ENCODE results near the gene IMMT. TPM values are rescaled to one million over a fixed set of nuclear protein-coding genes. Genes with fewer than 3 reads are reported as not detected.

Gene IMMT
- total RNA-seq, 1 donor from 2014 or later: 288 TPM

GRCh38 chr2:86150502-86150901, 44.8 kb downstream of the IMMT start:
- H3K27me3 ChIP-seq (ENCODE audit: low read depth): no peaks in the 10 kb centered on the region
- no peaks in the 10 kb centered on the region for H3K4me1 ChIP-seq
- H3K9me3 ChIP-seq (replicated peaks): no peaks in the 10 kb centered on the region
- intact Hi-C loops (cut with micrococcal nuclease): no loop called here
- TF ChIP-seq CTCF (IDR thresholded peaks at IDR 0.05; ENCODE audit: borderline replicate concordance): no peak
- no peak overlapping the region for H3K27ac ChIP-seq (replicated peaks)
- H3K36me3 ChIP-seq: peaks cover 92% of the 10 kb centered on the region
- H3K4me3 ChIP-seq: no peak overlapping the region
- no peak for DNase-seq

GRCh38 chr2:86147793-86148192, 47.5 kb downstream of the IMMT start:
- TF ChIP-seq CTCF (IDR thresholded peaks at IDR 0.05; ENCODE audit: borderline replicate concordance): no peak
- no peaks in the 10 kb centered on the region for H3K27me3 ChIP-seq (ENCODE audit: low read depth)
- no peaks in the 10 kb centered on the region for H3K4me1 ChIP-seq
- no peak for DNase-seq
- H3K4me3 ChIP-seq: no peak overlapping the region
- peaks cover 92% of the 10 kb centered on the region for H3K36me3 ChIP-seq
- H3K9me3 ChIP-seq (replicated peaks): no peaks in the 10 kb centered on the region
- intact Hi-C loops (cut with micrococcal nuclease): no loop called here
- no peak overlapping the region for H3K27ac ChIP-seq (replicated peaks)

GRCh38 chr2:86143926-86144685, 51.2 kb downstream of the IMMT start:
- TF ChIP-seq CTCF (IDR thresholded peaks at IDR 0.05; ENCODE audit: borderline replicate concordance): no peak
- H3K27ac ChIP-seq (replicated peaks): no peak overlapping the region
- DNase-seq: no peak
- peaks cover 7% of the 10 kb centered on the region for H3K4me1 ChIP-seq
- peaks cover 97% of the 10 kb centered on the region for H3K36me3 ChIP-seq
- H3K27me3 ChIP-seq (ENCODE audit: low read depth): no peaks in the 10 kb centered on the region
- intact Hi-C loops (cut with micrococcal nuclease): no loop called here
- H3K4me3 ChIP-seq: no peak overlapping the region
- no peaks in the 10 kb centered on the region for H3K9me3 ChIP-seq (replicated peaks)

- no peaks in the 10 kb centered on the region for H3K9me3 ChIP-seq (replicated peaks)
- intact Hi-C loops (cut with micrococcal nuclease): no loop called here
- TF ChIP-seq CTCF (IDR thresholded peaks at IDR 0.05; ENCODE audit: borderline replicate concordance): no peak
- DNase-seq: no peak
- H3K4me3 ChIP-seq: no peak overlapping the region
- H3K4me1 ChIP-seq: peaks cover 7% of the 10 kb centered on the region
- H3K27ac ChIP-seq (replicated peaks): no peak overlapping the region
- H3K27me3 ChIP-seq (ENCODE audit: low read depth): no peaks in the 10 kb centered on the region
- peaks cover 97% of the 10 kb centered on the region for H3K36me3 ChIP-seq
These were observed 52.0 kb downstream of the IMMT start for GRCh38 chr2:86143307-86143706.

- H3K27ac ChIP-seq (replicated peaks): no peak overlapping the region
- peaks cover 7% of the 10 kb centered on the region for H3K4me1 ChIP-seq
- no peak overlapping the region for H3K4me3 ChIP-seq
- no peaks in the 10 kb centered on the region for H3K9me3 ChIP-seq (replicated peaks)
- TF ChIP-seq CTCF (IDR thresholded peaks at IDR 0.05; ENCODE audit: borderline replicate concordance): no peak
- peaks cover 97% of the 10 kb centered on the region for H3K36me3 ChIP-seq
- no peak for DNase-seq
- intact Hi-C loops (cut with micrococcal nuclease): no loop called here
- no peaks in the 10 kb centered on the region for H3K27me3 ChIP-seq (ENCODE audit: low read depth)
These were observed 52.6 kb downstream of the IMMT start for GRCh38 chr2:86142436-86143257.
